Ovary (tissue), 3 donors: ENCODE data around the gene GNAS.

Source experiments
- EP300 ChIP-seq: sonication (generic); formaldehyde crosslinking; IDR thresholded peaks from one replicate; pipeline ENCODE4 v1.6.1; 2017; ENCODE audit warnings: antibody characterized with exemption
- TF ChIP-seq, protein P1 (sequence below), 3 donors: fragments of 450-650 bp in 2 of 3; fragments of 200-600 bp in 1 of 3; IDR thresholded peaks; one replicate each; pipeline versions ENCODE4 v1.5.1 to v1.8.0; 2016 to 2022; ENCODE audit warnings: antibody characterized with exemption in 3 of 3, mild to moderate bottlenecking in 1 of 3
- donor health status: DM: no; HTN: no; CAD: no.

DNA sequence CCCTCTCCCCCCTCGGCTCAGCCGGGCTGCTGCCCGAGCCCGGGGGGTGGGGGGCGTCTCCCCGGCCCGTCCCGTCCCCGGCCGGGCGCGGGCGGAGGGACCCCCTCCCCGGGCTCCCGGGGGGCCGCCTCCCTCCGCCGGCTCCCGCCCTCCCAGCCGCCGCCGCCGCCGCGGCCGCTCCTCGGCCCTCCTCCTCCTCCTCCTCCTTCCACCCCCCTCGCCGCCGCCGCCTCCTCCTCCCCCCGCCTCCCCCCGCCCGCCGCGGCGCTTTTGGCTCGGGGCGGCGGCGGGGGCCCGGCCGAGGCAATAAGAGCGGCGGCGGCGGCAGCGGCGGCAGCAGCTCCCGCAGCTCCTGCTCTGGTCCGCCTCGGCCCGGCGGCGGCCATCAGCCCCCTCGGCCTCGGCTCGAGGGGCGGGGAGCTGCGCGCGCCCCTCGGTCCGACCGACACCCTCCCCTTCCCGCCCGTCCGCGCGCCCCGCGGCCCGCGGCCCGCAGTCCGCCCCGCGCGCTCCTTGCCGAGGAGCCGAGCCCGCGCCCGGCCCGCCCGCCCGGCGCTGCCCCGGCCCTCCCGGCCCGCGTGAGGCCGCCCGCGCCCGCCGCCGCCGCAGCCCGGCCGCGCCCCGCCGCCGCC lies 38.7 kb downstream of the GNAS start:
- TF ChIP-seq EP300 = no peak
- TF ChIP-seq, protein P1, sequence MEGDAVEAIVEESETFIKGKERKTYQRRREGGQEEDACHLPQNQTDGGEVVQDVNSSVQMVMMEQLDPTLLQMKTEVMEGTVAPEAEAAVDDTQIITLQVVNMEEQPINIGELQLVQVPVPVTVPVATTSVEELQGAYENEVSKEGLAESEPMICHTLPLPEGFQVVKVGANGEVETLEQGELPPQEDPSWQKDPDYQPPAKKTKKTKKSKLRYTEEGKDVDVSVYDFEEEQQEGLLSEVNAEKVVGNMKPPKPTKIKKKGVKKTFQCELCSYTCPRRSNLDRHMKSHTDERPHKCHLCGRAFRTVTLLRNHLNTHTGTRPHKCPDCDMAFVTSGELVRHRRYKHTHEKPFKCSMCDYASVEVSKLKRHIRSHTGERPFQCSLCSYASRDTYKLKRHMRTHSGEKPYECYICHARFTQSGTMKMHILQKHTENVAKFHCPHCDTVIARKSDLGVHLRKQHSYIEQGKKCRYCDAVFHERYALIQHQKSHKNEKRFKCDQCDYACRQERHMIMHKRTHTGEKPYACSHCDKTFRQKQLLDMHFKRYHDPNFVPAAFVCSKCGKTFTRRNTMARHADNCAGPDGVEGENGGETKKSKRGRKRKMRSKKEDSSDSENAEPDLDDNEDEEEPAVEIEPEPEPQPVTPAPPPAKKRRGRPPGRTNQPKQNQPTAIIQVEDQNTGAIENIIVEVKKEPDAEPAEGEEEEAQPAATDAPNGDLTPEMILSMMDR (IDR thresholded peaks at IDR 0.05) = no peak
